OCI-LY7 (cell line): Measurements from ENCODE around the gene OR52E1. TPM values are rescaled to one million over a fixed set of nuclear protein-coding genes. Genes with fewer than 3 reads are reported as not detected.

Source experiments
- BruUV-seq: library from RNA; stranded (reverse); fragments of 400-500 nt; replicated peaks from 2 replicates; lab custom pipeline; 2021; lab: Mats Ljungman, UMichigan
- CTCF ChIA-PET: fragments of 300-600 bp; sonication (Branson Sonifier 250); formaldehyde crosslinking; loops from one replicate; lab custom pipeline; 2022; ENCODE audit warnings: antibody characterized with exemption; ENCODE audit not compliant: unreplicated experiment; lab: Charles Lee
- POLR2A ChIA-PET: fragments of 300-600 bp; sonication (Branson Sonifier 250); formaldehyde crosslinking; loops from one replicate; lab custom pipeline; 2022; ENCODE audit warnings: antibody characterized with exemption; lab: Charles Lee
- DNase-seq: peaks from one replicate; pipeline ENCODE4 v3.0.0-alpha.2; 2015; ENCODE audit warnings: low spot score
- H2AFZ ChIP-seq: fragments of 200-600 bp; sonication (generic), shearing (Covaris generic); 2 replicates; pipeline ENCODE4 v1.6.1; 2014; ENCODE audit warnings: mild to moderate bottlenecking, antibody characterized with exemption, low read length, moderate library complexity
- H3K27ac ChIP-seq: fragments of 200-600 bp; sonication (generic); 2 replicates; pipeline ENCODE4 v1.5.1; 2014; ENCODE audit warnings: mixed run types, low read depth, mild to moderate bottlenecking, moderate library complexity, low read length, inconsistent platforms; ENCODE audit not compliant: poor library complexity, severe bottlenecking
- H3K36me3 ChIP-seq: fragments of 200-600 bp; sonication (generic); 2 replicates; pipeline ENCODE4 v1.6.1; 2014; ENCODE audit warnings: mild to moderate bottlenecking, antibody characterized with exemption, low read length, moderate library complexity, mixed read lengths; ENCODE audit not compliant: insufficient read depth
- H3K4me1 ChIP-seq: fragments of 200-600 bp; sonication (generic); 2 replicates; pipeline ENCODE4 v1.5.1; 2014; ENCODE audit warnings: mild to moderate bottlenecking, low read length; ENCODE audit not compliant: insufficient read depth, poor library complexity, severe bottlenecking
- H3K4me2 ChIP-seq: fragments of 200-600 bp; sonication (generic); 2 replicates; pipeline ENCODE4 v1.6.1; 2014; ENCODE audit warnings: mild to moderate bottlenecking, low read length
- H3K4me3 ChIP-seq: fragments of 200-600 bp; sonication (generic); 2 replicates; pipeline ENCODE4 v1.5.1; 2014; ENCODE audit warnings: mild to moderate bottlenecking, low read depth, low read length; ENCODE audit not compliant: poor library complexity, severe bottlenecking
- H3K79me2 ChIP-seq: fragments of 200-600 bp; sonication (generic); 2 replicates; pipeline ENCODE4 v1.6.1; 2016; ENCODE audit warnings: low read depth, mild to moderate bottlenecking, low read length, moderate library complexity, mixed read lengths; ENCODE audit not compliant: insufficient read depth
- H3K9me2 ChIP-seq: fragments of 200-600 bp; sonication (generic); 2 replicates; pipeline ENCODE4 v1.6.1; 2016; ENCODE audit warnings: mild to moderate bottlenecking, low read length, mixed read lengths; ENCODE audit not compliant: insufficient read depth
- H3K9me3 ChIP-seq: fragments of 200-600 bp; sonication (generic); 2 replicates; pipeline ENCODE4 v1.6.1; 2014; ENCODE audit warnings: mild to moderate bottlenecking, mixed run types, low read length, mixed read lengths
- H4K20me1 ChIP-seq: fragments of 200-600 bp; sonication (generic); 2 replicates; pipeline ENCODE4 v1.6.1; 2014; ENCODE audit warnings: mild to moderate bottlenecking, antibody characterized with exemption, low read length, moderate library complexity, mixed read lengths; ENCODE audit not compliant: insufficient read depth
- EZH2phosphoT487 ChIP-seq: fragments of 200-600 bp; sonication (generic); IDR thresholded peaks from 2 replicates; pipeline ENCODE4 v1.6.1; 2018; ENCODE audit warnings: low read depth, borderline replicate concordance, mild to moderate bottlenecking, mixed run types, antibody characterized with exemption, low read length, moderate library complexity, mixed read lengths
- intact Hi-C: fragments of 100-400 bp; cut with micrococcal nuclease; formaldehyde crosslinking; loops from one replicate; pipeline ENCODE4 v1.10.0; 2022; ENCODE audit not compliant: unreplicated experiment
- total RNA-seq, 2 experiments: library from RNA; depleted of rRNA in 1 of 2; stranded (reverse); fragments of >200 nt in 1 of 2; shearing (Covaris generic) in 1 of 2; gene quantifications; 2 replicates each; pipeline ENCODE4 v1.2.3, GENCODE V29; 2014 to 2022
- TF ChIP-seq, protein P1 (sequence below): fragments of 200-600 bp; sonication (generic); conservative IDR thresholded peaks from 2 replicates; pipeline ENCODE4 v1.5.1; 2014; ENCODE audit warnings: mild to moderate bottlenecking, antibody characterized with exemption, low read length, moderate library complexity, mixed read lengths

OR52E1 gene
- total RNA-seq, 2 experiments from 2014 or later: not detected

- Histone ChIP-seq H3K4me3 (no peak overlapping the region), H3K27ac (no peak overlapping the region), H3K4me2 (no peak overlapping the region), H4K20me1 (no peaks in the 10 kb centered on the region), H3K4me1 (no peaks in the 10 kb centered on the region), H3K79me2 (no peaks in the 10 kb centered on the region), H2AFZ (no peak overlapping the region), H3K36me3 (no peaks in the 10 kb centered on the region), H3K9me3 (no peaks in the 10 kb centered on the region), H3K9me2 (no peaks in the 10 kb centered on the region)
- BruUV-seq: no TSS peak
- intact Hi-C loops: no loop called here
- CTCF ChIA-PET: no interaction called here
- DNase-seq: no peak
- TF ChIP-seq, protein P1, sequence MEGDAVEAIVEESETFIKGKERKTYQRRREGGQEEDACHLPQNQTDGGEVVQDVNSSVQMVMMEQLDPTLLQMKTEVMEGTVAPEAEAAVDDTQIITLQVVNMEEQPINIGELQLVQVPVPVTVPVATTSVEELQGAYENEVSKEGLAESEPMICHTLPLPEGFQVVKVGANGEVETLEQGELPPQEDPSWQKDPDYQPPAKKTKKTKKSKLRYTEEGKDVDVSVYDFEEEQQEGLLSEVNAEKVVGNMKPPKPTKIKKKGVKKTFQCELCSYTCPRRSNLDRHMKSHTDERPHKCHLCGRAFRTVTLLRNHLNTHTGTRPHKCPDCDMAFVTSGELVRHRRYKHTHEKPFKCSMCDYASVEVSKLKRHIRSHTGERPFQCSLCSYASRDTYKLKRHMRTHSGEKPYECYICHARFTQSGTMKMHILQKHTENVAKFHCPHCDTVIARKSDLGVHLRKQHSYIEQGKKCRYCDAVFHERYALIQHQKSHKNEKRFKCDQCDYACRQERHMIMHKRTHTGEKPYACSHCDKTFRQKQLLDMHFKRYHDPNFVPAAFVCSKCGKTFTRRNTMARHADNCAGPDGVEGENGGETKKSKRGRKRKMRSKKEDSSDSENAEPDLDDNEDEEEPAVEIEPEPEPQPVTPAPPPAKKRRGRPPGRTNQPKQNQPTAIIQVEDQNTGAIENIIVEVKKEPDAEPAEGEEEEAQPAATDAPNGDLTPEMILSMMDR: no peak
- TF ChIP-seq EZH2phosphoT487: no peak
- POLR2A ChIA-PET: no interaction called here
Measured at GRCh38 chr11:5042091-5042490, 27.3 kb upstream of the OR52E1 start.

- Histone ChIP-seq H2AFZ (no peak overlapping the region), H3K79me2 (no peaks in the 10 kb centered on the region), H3K27ac (no peak overlapping the region), H3K4me3 (no peak overlapping the region), H3K9me3 (no peaks in the 10 kb centered on the region), H3K9me2 (no peaks in the 10 kb centered on the region), H3K36me3 (no peaks in the 10 kb centered on the region), H3K4me2 (no peak overlapping the region), H4K20me1 (no peaks in the 10 kb centered on the region), H3K4me1 (no peaks in the 10 kb centered on the region)
- DNase-seq: no peak
- intact Hi-C loops: no loop called here
- no TSS peak for BruUV-seq
- CTCF ChIA-PET: no interaction called here
- POLR2A ChIA-PET: no interaction called here
- TF ChIP-seq, protein P1: no peak
- TF ChIP-seq EZH2phosphoT487: no peak
Measured at GRCh38 chr11:5043380-5043779, 26.0 kb upstream of the OR52E1 start.

GRCh38 chr11:5046226-5046625, 23.1 kb upstream of the OR52E1 start, which contains the start of gene OR52J3:
OR52J3 (plus strand) TSS chr11:5046526; CDS start chr11:5046526, 0 bp downstream.
- Histone ChIP-seq H3K4me3 (no peak within 1 kb of the TSS), H3K9me2 (no peaks in the 10 kb centered on the region), H3K4me1 (no peaks in the 10 kb centered on the region), H3K9me3 (no peaks in the 10 kb centered on the region), H3K36me3 (no peaks in the 10 kb centered on the region), H3K4me2 (no peak within 1 kb of the TSS), H4K20me1 (no peaks in the 10 kb centered on the region), H3K79me2 (no peaks in the 10 kb centered on the region), H2AFZ (no peak within 1 kb of the TSS), H3K27ac (no peak within 1 kb of the TSS)
- intact Hi-C loops: no loop called here
- no TSS peak for BruUV-seq
- no peak for DNase-seq
- no peak for TF ChIP-seq EZH2phosphoT487
- TF ChIP-seq, protein P1: no peak
- CTCF ChIA-PET: no interaction called here
- POLR2A ChIA-PET: no interaction called here
